Tibial nerve (tissue), 3 donors: Measurements from ENCODE around the gene KIF1A.

Experiments
- CTCF ChIP-seq, 5 experiments: fragments of 200-600 bp in 3 of 5; fragments of 450-650 bp in 2 of 5; sonication (generic) in 3 of 5; IDR thresholded peaks; one replicate each; pipeline ENCODE4 v1.5.1; 2016 to 2019; ENCODE audit warnings: antibody characterized with exemption in 5 of 5, mild to moderate bottlenecking in 3 of 5, moderate library complexity in 2 of 5
- POLR2A ChIP-seq, 2 donors: fragments of 450-650 bp; IDR thresholded peaks; one replicate each; pipeline ENCODE4 v1.6.1; 2017; ENCODE audit warnings: antibody characterized with exemption in 2 of 2, mild to moderate bottlenecking in 2 of 2, moderate library complexity in 2 of 2

DNA sequence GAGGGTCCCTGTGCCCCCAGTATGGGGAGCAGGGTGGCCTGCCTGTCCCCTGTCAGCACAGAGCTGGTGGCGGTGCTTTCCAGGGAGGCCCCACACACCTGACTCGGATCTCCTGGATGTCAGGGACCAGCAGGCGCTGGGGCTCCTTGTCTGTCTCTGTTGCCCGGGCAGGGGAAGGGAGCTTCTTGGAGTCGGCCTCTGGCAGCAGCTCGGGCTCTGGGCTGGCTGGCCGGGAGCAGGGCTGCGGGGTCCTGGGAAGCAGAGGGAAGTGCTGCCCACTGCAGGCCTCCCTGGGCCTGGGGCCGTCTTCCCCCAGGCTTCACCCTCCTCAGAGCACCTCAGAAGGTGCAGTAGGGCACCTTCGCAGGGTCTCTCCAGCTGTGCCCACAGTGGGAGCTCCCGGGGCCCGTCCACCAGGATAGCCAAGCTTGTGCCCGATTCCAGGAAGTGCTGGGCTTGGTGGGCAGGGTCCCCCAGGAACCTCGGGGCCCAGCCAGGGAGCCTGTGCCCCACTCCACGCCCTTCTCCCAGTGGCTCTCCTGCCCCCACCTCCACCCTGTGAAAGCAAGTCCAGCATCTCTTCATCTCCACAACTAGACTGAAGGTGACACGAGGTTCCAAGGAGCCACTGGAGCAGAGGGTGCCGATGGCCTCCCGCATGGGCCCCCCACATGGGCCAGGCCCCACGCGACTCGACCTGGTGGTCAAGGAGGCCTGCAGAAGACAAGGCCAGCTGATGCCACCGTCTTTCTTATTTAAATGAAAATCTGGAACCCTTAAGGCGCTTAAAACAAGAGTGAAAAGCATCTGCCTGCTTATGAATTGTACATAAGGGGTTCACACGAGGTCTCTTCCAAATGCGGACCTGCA is 100.1 kb downstream of the KIF1A start:
- TF ChIP-seq CTCF (IDR thresholded peaks at IDR 0.05) (no peak), POLR2A (IDR thresholded peaks at IDR 0.05) (no peak)
